Mesodermal cell (in vitro differentiated cells): ENCODE data around the gene GABARAP.
"Not testable (repeated sequence)": the region's sequence is repeated elsewhere in the genome, so short reads cannot be mapped to it uniquely, and the experiment has no call there.

ENCODE experiments used
- H3K27ac ChIP-seq: 2 replicates; pipeline ENCODE4 v1.7.0; 2013; ENCODE audit warnings: mild to moderate bottlenecking, low read depth, low read length, moderate library complexity; ENCODE audit not compliant: severe bottlenecking
- H3K36me3 ChIP-seq: 2 replicates; pipeline ENCODE4 v1.7.1; 2013; ENCODE audit warnings: mild to moderate bottlenecking, low read length, moderate library complexity; ENCODE audit not compliant: control insufficient read depth, insufficient read depth
- H3K4me1 ChIP-seq: one replicate; pipeline ENCODE4 v1.7.1; 2013; ENCODE audit warnings: mild to moderate bottlenecking, low read length; ENCODE audit not compliant: insufficient read depth, control insufficient read depth, poor library complexity, severe bottlenecking
- H3K4me3 ChIP-seq: 2 replicates; pipeline ENCODE4 v1.7.0; 2013; ENCODE audit warnings: low read length, control low read depth, mild to moderate bottlenecking; ENCODE audit not compliant: insufficient read depth, poor library complexity, severe bottlenecking; ENCODE audit errors: extremely low read depth
- H3K9me3 ChIP-seq: 2 replicates; pipeline ENCODE4 v1.7.1; 2013; ENCODE audit warnings: mild to moderate bottlenecking, low read length, moderate library complexity; ENCODE audit not compliant: control insufficient read depth
- WGBS, 2 experiments: methylation state at CpG; one replicate each; pipeline ENCODE4 v1.1.5; 2013; ENCODE audit warnings: missing lambda C conversion rate in 2 of 2; ENCODE audit not compliant: insufficient coverage in 2 of 2; 5-methylcytosine and 5-hydroxymethylcytosine counted together

GABARAP gene

DNA sequence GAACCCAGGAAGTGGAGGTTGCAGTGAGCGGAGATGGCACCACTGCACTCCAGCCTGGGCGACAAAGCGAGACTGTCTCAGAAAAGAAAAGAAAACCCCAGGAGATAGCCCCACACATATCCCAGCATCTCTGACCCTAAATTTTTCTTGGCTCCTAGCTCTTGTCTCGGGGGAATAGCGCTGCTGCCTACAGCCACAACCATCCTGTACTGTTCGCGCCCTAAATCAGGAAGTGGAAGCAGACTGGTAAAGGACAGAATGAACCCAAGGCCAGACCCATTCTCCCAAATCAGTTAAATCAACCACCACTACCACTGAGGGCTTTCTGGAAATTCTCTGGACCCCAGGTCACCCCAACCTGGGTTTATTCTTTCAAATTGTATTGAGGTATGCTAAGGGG lies 7.6 kb upstream of the GABARAP start:
- Histone ChIP-seq H3K4me3 (peak overlapping the region; percentile 86), H3K9me3 (no peaks in the 10 kb centered on the region), H3K27ac (no peak overlapping the region), H3K4me1 (peaks cover 18% of the 10 kb centered on the region), H3K36me3 (peaks cover 41% of the 10 kb centered on the region)
- 92 to 94% methylated on average over 2 to 3 of the region's 7 CpGs for WGBS, 2 experiments

DNA sequence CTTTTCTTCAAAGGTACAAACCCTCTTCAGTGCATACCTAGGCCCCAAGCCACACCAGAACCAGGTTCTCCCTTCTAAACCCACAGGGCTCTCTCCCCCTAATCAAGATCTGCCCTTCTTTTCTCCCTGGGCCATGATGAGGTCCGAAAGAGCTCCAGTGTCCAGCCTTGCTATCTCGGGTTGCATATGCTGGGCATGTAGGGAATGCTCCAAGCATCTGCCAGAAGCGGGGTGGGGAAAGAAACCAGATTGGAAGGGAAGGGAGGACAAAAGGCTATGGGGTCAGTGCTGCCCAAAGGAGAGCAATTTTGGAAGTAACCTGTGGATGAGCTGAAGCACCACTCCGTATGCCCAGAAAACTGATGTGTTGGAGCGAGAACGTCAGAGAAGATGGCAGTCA lies 7.0 kb upstream of the GABARAP start:
- no peak overlapping the region for H3K4me3 ChIP-seq
- H3K4me1 ChIP-seq, result peaks cover 18% of the 10 kb centered on the region
- H3K27ac ChIP-seq, result no peak overlapping the region
- no peaks in the 10 kb centered on the region for H3K9me3 ChIP-seq
- WGBS, 2 experiments, result 95 to 98% methylated on average over 4 to 6 of the region's 6 CpGs
- peaks cover 41% of the 10 kb centered on the region for H3K36me3 ChIP-seq

DNA sequence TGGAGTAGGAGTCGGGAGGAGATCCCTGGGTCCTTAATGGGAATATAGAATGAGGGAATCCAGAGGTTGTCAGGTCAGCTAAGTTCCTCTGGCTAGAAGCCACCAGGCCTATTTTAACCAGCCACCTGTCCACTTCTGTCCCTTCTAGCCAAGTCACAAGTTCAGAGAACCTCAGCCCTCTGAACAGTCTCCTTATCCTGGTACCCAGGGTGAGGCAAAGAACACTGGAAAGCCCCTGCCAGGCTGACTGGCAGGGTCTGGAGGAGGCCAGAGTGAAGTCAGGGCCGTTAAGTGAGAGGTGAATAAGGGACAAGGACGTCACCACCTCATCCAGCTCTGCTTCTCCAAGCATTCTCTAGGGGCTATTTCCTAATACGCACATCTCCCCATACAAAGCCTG lies 6.5 kb upstream of the GABARAP start:
- Histone ChIP-seq H3K9me3 (no peaks in the 10 kb centered on the region), H3K4me1 (peaks cover 18% of the 10 kb centered on the region), H3K4me3 (no peak overlapping the region), H3K36me3 (peaks cover 42% of the 10 kb centered on the region), H3K27ac (no peak overlapping the region)
- WGBS, 2 experiments, result 97 to 100% methylated on average over 2 to 3 of the region's 4 CpGs

DNA sequence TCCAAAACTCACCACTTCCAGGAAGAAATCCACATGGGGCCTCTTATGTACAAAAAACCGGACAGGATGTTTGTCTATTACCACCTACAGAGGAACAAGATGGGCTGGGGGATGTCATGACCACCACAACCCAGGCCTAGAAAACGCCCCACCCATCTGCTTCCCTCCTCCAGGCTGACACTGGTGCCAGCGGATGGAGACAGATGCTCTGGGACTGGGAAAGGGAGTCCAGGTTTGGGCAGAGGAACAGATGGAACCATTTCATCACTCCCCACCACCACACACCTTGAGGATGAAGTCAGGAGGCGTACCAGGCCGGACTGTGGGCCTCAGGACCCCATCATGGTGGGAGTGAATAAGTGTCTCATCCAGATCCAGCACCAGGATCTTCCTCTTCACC lies 4.5 kb upstream of the GABARAP start:
- no peak overlapping the region for H3K4me3 ChIP-seq
- peaks cover 12% of the 10 kb centered on the region for H3K4me1 ChIP-seq
- H3K27ac ChIP-seq, result no peak overlapping the region
- H3K36me3 ChIP-seq, result peaks cover 38% of the 10 kb centered on the region
- 90 to 100% methylated on average over 1 to 2 of the region's 5 CpGs for WGBS, 2 experiments
- H3K9me3 ChIP-seq, result no peaks in the 10 kb centered on the region

DNA sequence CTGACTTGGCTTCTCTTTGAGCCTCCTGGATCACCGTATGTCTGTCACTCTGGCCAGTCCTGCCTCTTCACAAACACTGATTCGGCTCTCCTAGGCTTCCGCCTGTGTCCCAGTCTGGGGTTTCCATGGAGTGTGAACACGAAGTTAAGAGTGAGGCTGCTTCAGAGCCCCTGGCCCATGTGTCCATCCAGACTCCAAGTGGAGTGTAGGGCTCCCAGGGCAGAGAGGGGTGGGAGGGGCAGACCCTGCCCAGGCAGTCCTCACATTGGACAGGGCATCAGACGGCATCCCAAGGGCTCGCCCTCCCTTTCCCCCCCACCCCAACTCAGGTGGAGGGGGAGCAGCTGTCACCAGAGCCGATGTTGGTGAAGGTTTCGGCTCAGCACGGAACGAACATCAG lies 1.6 kb upstream of the GABARAP start:
- not testable (repeated sequence) for H3K4me3 ChIP-seq, H3K4me1 ChIP-seq, H3K9me3 ChIP-seq
- H3K36me3 ChIP-seq, result peaks cover 52% of the 10 kb centered on the region
- peak overlapping the region; percentile 30 for H3K27ac ChIP-seq
- WGBS, 2 experiments, result 96 to 98% methylated on average over 4 to 8 of the region's 10 CpGs

DNA sequence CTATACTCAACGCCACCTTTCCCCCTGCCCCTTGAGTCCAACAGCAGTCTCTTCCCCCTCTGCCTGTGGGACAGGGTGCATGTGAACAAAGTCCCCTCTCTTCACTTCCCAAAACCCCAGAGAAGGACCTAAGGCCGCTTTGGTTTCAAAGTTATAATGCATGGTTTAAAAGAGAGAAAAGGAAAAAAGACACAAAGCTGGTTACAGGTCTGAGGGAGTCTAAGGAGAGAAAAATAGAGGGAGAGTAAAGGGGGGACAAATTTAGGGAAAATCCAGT lies 1.1 kb upstream of the GABARAP start:
- Histone ChIP-seq H3K4me1 (peaks cover 5% of the 10 kb centered on the region), H3K36me3 (peaks cover 52% of the 10 kb centered on the region), H3K27ac (peak overlapping the region; percentile 30), H3K4me3 (peak overlapping the region; percentile 84), H3K9me3 (no peaks in the 10 kb centered on the region)
- 29 to 83% methylated on average over 1 of the region's 2 CpGs for WGBS, 2 experiments

DNA sequence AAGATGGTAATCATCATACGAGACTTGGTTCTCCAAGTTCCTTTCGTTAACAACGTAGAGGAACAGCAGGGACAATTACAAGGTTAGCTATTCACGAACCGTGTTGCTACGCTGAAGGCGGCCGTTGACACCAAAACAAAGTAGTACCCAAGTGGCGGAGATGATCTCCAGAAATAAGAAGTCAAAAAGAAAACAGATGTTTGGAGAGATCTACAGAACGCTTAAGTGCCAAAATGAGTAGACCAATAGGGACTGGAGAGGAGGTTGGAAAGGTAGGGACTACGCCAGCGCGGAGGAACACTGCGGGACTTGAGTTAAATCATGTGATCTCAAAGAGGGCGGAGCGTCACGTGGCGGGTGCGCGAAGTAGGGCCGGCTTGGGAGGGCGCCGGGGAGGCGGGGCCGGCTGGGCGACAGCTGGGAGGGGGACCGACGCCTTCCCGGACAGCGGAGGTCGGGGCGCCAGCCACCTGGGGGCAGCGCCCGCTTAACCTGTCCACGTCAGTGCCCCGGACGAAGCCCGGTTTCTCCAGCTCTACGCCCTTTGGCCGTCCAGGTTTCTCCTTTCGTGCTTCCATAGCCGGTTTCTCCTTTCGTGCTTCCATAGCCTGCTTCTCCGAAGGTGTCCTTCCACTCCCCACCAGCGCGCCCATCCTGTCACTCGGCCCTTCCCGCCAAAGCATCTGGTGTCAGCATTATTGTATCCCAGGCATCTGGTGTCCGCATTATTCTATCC lies 636 bp upstream of the GABARAP start:
- H3K9me3 ChIP-seq, result no peaks in the 10 kb centered on the region
- H3K36me3 ChIP-seq, result peaks cover 52% of the 10 kb centered on the region
- peak overlapping the region; percentile 84 for H3K4me3 ChIP-seq
- H3K4me1 ChIP-seq, result peaks cover 5% of the 10 kb centered on the region
- 1 to 3% methylated on average over 47 to 49 of the region's 49 CpGs for WGBS, 2 experiments
- H3K27ac ChIP-seq, result peak overlapping the region; percentile 97

DNA sequence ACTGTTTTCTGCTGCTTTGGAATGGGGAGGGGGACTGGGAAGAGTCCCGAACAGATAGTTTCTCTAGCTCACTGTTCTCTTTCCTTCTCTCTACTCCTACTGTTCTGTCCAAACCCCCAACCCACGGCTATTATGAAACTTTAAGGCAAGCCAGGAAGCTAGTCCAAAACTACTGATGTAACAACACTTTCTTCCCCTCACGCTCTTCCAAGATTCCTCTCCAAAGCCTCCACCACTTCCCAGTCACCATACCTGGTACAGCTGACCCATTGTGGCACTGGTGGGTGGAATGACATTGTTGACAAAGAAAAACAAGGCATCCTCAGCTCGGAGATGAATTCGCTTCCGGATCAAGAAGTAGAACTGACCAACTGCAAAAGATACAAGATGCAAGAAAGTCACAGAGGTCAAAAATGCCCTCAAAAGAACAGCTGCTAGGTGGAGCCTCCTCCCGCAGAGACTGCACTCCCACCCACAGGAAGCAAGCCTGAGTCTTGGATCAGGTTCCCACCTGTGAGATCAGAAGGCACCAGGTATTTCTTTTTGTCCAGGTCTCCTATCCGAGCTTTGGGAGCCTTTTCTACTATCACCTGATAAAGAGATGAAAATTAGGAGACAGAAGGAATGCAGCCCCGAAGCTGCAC lies 1.0 kb downstream of the GABARAP start:
- Histone ChIP-seq H3K36me3 (peaks cover 49% of the 10 kb centered on the region), H3K4me1 (peaks cover 17% of the 10 kb centered on the region), H3K9me3 (no peaks in the 10 kb centered on the region), H3K4me3 (peak overlapping the region; percentile 84), H3K27ac (peak overlapping the region; percentile 97)
- 60 to 65% methylated on average over 4 to 6 of the region's 9 CpGs for WGBS, 2 experiments

DNA sequence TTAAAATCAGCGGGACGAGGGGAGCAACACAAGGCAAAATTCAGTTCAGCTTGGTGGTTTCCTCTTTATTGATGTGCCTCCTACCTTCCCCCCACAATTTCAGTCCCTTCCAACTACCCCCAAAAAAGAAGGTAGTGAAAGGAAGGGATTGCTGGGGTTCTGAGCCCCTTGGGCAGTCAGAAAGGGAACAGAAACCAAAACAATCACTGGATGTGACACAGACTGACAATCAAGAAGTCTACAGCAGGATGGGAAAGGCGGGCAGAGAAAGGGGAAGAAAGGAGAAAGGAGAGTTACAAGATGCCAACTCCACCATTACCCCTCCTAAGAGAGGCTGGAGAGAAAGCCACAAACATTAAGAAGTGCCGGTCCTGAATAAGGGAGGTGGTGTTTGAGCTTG lies 1.9 kb downstream of the GABARAP start:
- Histone ChIP-seq H3K4me3 (peak overlapping the region; percentile 84), H3K9me3 (no peaks in the 10 kb centered on the region), H3K4me1 (peaks cover 25% of the 10 kb centered on the region), H3K27ac (no peak overlapping the region), H3K36me3 (peaks cover 50% of the 10 kb centered on the region)
- 58% methylated on average over 2 of the region's 4 CpGs; no CpG with 5 or more reads in 1 of the 2 experiments for WGBS, 2 experiments

DNA sequence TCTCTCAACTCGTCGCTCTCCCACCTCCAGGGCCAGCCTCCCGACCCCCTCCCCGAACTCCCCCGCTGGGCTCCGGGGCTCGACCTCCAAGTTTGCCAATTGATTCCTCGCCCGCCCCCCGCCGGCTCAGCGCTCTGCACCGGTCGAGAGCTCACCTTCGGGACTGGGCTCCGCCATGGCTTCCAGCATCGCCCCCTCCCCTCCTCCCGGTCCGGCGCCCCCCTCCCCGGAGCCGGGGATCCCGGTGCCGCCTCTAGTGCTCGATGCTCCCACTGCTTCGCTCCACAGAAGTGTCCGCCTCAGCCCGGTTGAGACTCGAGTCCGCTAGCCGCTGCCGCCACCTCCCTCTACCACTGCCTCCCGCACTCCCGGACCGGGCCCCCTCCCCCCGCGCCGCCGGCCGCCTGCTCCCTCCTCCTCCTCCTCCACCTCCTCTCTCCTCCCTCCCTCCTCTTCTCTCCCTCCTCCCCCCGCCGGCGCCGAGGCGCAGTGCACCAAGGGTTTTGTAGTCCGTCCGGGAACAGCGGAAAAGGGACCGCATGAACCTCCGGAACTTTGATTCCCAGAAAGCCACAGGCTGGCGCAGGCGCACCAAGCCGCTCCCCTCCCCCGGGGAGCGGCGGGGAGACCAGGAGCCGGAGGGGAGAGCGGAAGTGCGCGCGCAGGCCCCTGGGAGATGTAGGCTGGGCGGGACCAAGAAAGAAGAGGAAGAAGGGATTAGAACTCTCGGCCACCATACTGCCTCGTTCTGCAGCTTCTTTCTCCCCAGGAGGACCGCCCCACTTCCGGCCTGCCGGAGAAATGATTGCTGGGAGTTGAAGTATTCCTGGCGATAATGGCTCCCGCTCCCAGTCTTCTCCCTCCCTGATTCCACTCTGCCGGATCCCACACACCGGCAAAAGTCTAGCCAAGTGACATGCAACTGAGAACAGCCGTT lies 2.9 kb downstream of the GABARAP start, which contains the start of gene PHF23:
Gene PHF23, minus strand, starts transcription at position 367 of the 937 bp plus-strand sequence. Its CDS starts 178 bp downstream, at position 189.
- H3K4me1 ChIP-seq, result peaks cover 35% of the 10 kb centered on the region
- H3K4me3 ChIP-seq, result peak within 1 kb of the TSS; percentile 100
- peak within 1 kb of the TSS; percentile 81 for H3K27ac ChIP-seq
- no peaks in the 10 kb centered on the region for H3K9me3 ChIP-seq
- 0% methylated on average over 28 to 43 of the region's 72 CpGs for WGBS, 2 experiments
- peaks cover 51% of the 10 kb centered on the region for H3K36me3 ChIP-seq
